IMR-90 (cell line): Measurements from ENCODE around the gene ZNF236. TPM values are rescaled to one million over a fixed set of nuclear protein-coding genes. Genes with fewer than 3 reads are reported as not detected.

Source experiments
- ATAC-seq: fragments of 200-7000 bp; cut with Tn5 transposase; 2 replicates; pipeline ENCODE4 v1.9.1; 2020; ENCODE audit warnings: low read depth, mild to moderate bottlenecking, moderate library complexity
- BruUV-seq: library from RNA; stranded (reverse); fragments of 400-500 nt; replicated peaks from 2 replicates; lab custom pipeline; 2021; lab: Mats Ljungman, UMichigan
- CTCF ChIA-PET: fragments of 300-600 bp; formaldehyde crosslinking; extraction: SDS; loops from one replicate; lab custom pipeline; 2021; ENCODE audit warnings: antibody characterized with exemption; lab: Yijun Ruan, JAX
- POLR2A ChIA-PET: fragments of 300-600 bp; sonication (Branson Sonifier 250); formaldehyde crosslinking; loops from one replicate; lab custom pipeline; 2022; ENCODE audit warnings: antibody characterized with exemption; ENCODE audit not compliant: unreplicated experiment; lab: Charles Lee
- DNase-seq: peaks from one replicate; pipeline ENCODE4 v3.0.0; 2013
- H2AFZ ChIP-seq: replicated peaks from 2 replicates; pipeline ENCODE3; 2013; ENCODE audit warnings: low read length, mild to moderate bottlenecking; ENCODE audit not compliant: poor library complexity
- H2AK5ac ChIP-seq: 2 replicates; pipeline ENCODE4 v1.6.1; 2013; ENCODE audit warnings: low read depth, low read length, inconsistent platforms
- H2AK9ac ChIP-seq: replicated peaks from 2 replicates; pipeline ENCODE3; 2013; ENCODE audit warnings: mild to moderate bottlenecking, low read depth, low read length, moderate library complexity; ENCODE audit not compliant: poor library complexity
- H2BK120ac ChIP-seq: 2 replicates; pipeline ENCODE4 v1.6.1; 2013; ENCODE audit warnings: low read depth, low read length, inconsistent platforms
- H2BK15ac ChIP-seq: 3 replicates; pipeline ENCODE4 v1.6.1; 2013; ENCODE audit warnings: low read depth, low read length, inconsistent platforms
- H2BK20ac ChIP-seq: 2 replicates; pipeline ENCODE4 v1.6.1; 2013; ENCODE audit warnings: low read depth, mild to moderate bottlenecking, inconsistent platforms, low read length, moderate library complexity
- H2BK5ac ChIP-seq: 2 replicates; pipeline ENCODE4 v1.6.1; 2013; ENCODE audit warnings: mild to moderate bottlenecking, low read depth, low read length, inconsistent platforms; ENCODE audit not compliant: poor library complexity, severe bottlenecking
- H3K14ac ChIP-seq: replicated peaks from 2 replicates; pipeline ENCODE4 v1.6.1; 2013; ENCODE audit warnings: low read depth, low read length, inconsistent platforms
- H3K18ac ChIP-seq: 2 replicates; pipeline ENCODE4 v1.6.1; 2013; ENCODE audit warnings: low read depth, low read length, control low read depth
- H3K23ac ChIP-seq: 2 replicates; pipeline ENCODE4 v1.6.1; 2013; ENCODE audit warnings: low read depth, low read length, inconsistent platforms
- H3K27ac ChIP-seq: 2 replicates; pipeline ENCODE4 v1.5.1; 2013; ENCODE audit warnings: mild to moderate bottlenecking, control low read depth, low read length; ENCODE audit not compliant: insufficient read depth
- H3K27me3 ChIP-seq: 2 replicates; pipeline ENCODE4 v1.6.1; 2013; ENCODE audit warnings: low read length; ENCODE audit not compliant: control insufficient read depth, insufficient read depth
- H3K36me3 ChIP-seq: 2 replicates; pipeline ENCODE4 v1.6.1; 2013; ENCODE audit warnings: low read length, mixed read lengths; ENCODE audit not compliant: control insufficient read depth, insufficient read depth
- H3K4ac ChIP-seq: 2 replicates; pipeline ENCODE4 v1.6.1; 2013; ENCODE audit warnings: low read depth, low read length, inconsistent platforms
- H3K4me1 ChIP-seq: 2 replicates; pipeline ENCODE4 v1.6.1; 2013; ENCODE audit warnings: low read length, mixed read lengths; ENCODE audit not compliant: control insufficient read depth, insufficient read depth
- H3K4me2 ChIP-seq: 2 replicates; pipeline ENCODE4 v1.6.1; 2013; ENCODE audit warnings: low read depth, mild to moderate bottlenecking, control low read depth, low read length, moderate library complexity
- H3K4me3 ChIP-seq: 2 replicates; pipeline ENCODE4 v1.5.1; 2013; ENCODE audit warnings: low read depth, mild to moderate bottlenecking, control low read depth, low read length, moderate library complexity; ENCODE audit not compliant: insufficient read depth
- H3K56ac ChIP-seq: 2 replicates; pipeline ENCODE4 v1.6.1; 2013; ENCODE audit warnings: low read length, inconsistent platforms; ENCODE audit not compliant: insufficient read depth; ENCODE audit errors: extremely low read depth
- H3K79me1 ChIP-seq, 2 experiments: 2 replicates each; pipeline ENCODE4 v1.6.1; 2013; ENCODE audit warnings: low read length in 2 of 2, inconsistent platforms in 1 of 2, low read depth in 1 of 2
- H3K9ac ChIP-seq: 2 replicates; pipeline ENCODE4 v1.6.1; 2013; ENCODE audit warnings: low read depth, low read length, control low read depth
- H3K9me1 ChIP-seq: 2 replicates; pipeline ENCODE4 v1.6.1; 2013; ENCODE audit warnings: low read length, inconsistent platforms; ENCODE audit not compliant: insufficient read depth
- H3K9me3 ChIP-seq: 2 replicates; pipeline ENCODE4 v1.6.1; 2013; ENCODE audit warnings: low read length; ENCODE audit not compliant: control insufficient read depth, insufficient read depth
- H4K20me1 ChIP-seq: 2 replicates; pipeline ENCODE4 v1.6.1; 2013; ENCODE audit warnings: low read length, inconsistent platforms; ENCODE audit not compliant: insufficient read depth
- H4K5ac ChIP-seq: 2 replicates; pipeline ENCODE4 v1.6.1; 2013; ENCODE audit warnings: mild to moderate bottlenecking, low read depth, low read length, control low read depth
- H4K8ac ChIP-seq, 2 experiments: 2 replicates each; pipeline ENCODE4 v1.6.1; 2013; ENCODE audit warnings: low read depth in 2 of 2, low read length in 2 of 2, control low read depth in 1 of 2, inconsistent platforms in 1 of 2
- H4K91ac ChIP-seq: 2 replicates; pipeline ENCODE4 v1.6.1; 2013; ENCODE audit warnings: low read depth, low read length, inconsistent platforms; ENCODE audit not compliant: insufficient read depth
- CHD1 ChIP-seq: IDR thresholded peaks from 2 replicates; pipeline ENCODE4 v1.6.1; 2012; ENCODE audit warnings: low read depth, low read length, improper control_type of control experiment
- CTCF ChIP-seq: conservative IDR thresholded peaks from 2 replicates; pipeline ENCODE4 v1.5.1; 2012; ENCODE audit warnings: mild to moderate bottlenecking, low read depth, low read length, improper control_type of control experiment
- ELK1 ChIP-seq: fragments of 150-350 bp; IDR thresholded peaks from 2 replicates; pipeline ENCODE4 v1.6.1; 2016; ENCODE audit warnings: low read depth, mild to moderate bottlenecking, low read length, moderate library complexity, borderline replicate concordance
- MAFK ChIP-seq: IDR thresholded peaks from 2 replicates; pipeline ENCODE4 v1.6.1; 2012; ENCODE audit warnings: low read depth, low read length, improper control_type of control experiment
- POLR2A ChIP-seq: IDR thresholded peaks from 2 replicates; pipeline ENCODE4 v1.6.1; 2012; ENCODE audit warnings: mild to moderate bottlenecking, low read depth, low read length
- WGBS, 2 experiments: methylation state at CpG; one replicate each; pipeline versions ENCODE4 v1.1.5 to v1.1.7; 2013; ENCODE audit warnings: missing lambda C conversion rate in 2 of 2; ENCODE audit not compliant: insufficient read length in 1 of 2; ENCODE audit errors: extremely low coverage in 2 of 2; 5-methylcytosine and 5-hydroxymethylcytosine counted together
- dilution Hi-C: fragments of 300-500 bp; cut with HindIII; formaldehyde crosslinking; loops from one replicate; pipeline ENCODE4 v1.14.3; 2018; ENCODE audit warnings: low sequenced_read_pairs; ENCODE audit not compliant: unreplicated experiment
- in situ Hi-C: fragments of 300-500 bp; cut with MboI; formaldehyde crosslinking; loops from 3 replicates; pipeline ENCODE4 v1.14.3; 2019; ENCODE audit warnings: low sequenced_read_pairs, inconsistent platforms, mixed read lengths
- intact Hi-C: fragments of 100-400 bp; cut with micrococcal nuclease; formaldehyde crosslinking; loops from 2 replicates; pipeline ENCODE4 v1.10.0; 2022
- polyA plus RNA-seq, 3 experiments: library from polyadenylated mRNA; depleted of rRNA; stranded (reverse); fragments of >200 nt; gene quantifications; 2 replicates each; pipeline ENCODE4 v1.2.3, GENCODE V29; 2012; ENCODE audit warnings: low replicate concordance in 1 of 3
- total RNA-seq: library from RNA; depleted of rRNA; stranded (reverse); fragments of >200 nt; gene quantifications from 2 replicates; pipeline ENCODE4 v1.2.3, GENCODE V29; 2012

ZNF236 gene
- total and polyA plus RNA-seq, 2 of the 4 experiments (the other 2 are of a cell fraction): 3.6 to 9.7 TPM

GRCh38 chr18:76986406-76986805 lies 164.0 kb downstream of the ZNF236 start:
- Histone ChIP-seq H3K56ac (no peak overlapping the region), H2AK5ac (no peak overlapping the region), H3K23ac (no peak overlapping the region), H3K9me1 (no peaks in the 10 kb centered on the region), H4K91ac (no peak overlapping the region), H4K8ac (no peak overlapping the region), H2BK5ac (no peak overlapping the region), H2AFZ (no peak overlapping the region), H2AK9ac (no peak overlapping the region), H3K27ac (no peak overlapping the region), H3K14ac (no peak overlapping the region), H3K4me2 (no peak overlapping the region), H3K4ac (no peak overlapping the region), H3K79me1 (no peaks in the 10 kb centered on the region), H2BK20ac (no peak overlapping the region), H3K18ac (no peak overlapping the region), H3K9ac (no peak overlapping the region), H3K9me3 (no peaks in the 10 kb centered on the region), H3K4me1 (no peaks in the 10 kb centered on the region; the same call in 1 of the 2 replicates), H3K4me3 (no peak overlapping the region), H4K20me1 (no peaks in the 10 kb centered on the region), H4K5ac (no peak overlapping the region), H2BK120ac (no peak overlapping the region), H3K36me3 (no peaks in the 10 kb centered on the region), H3K27me3 (peaks cover 12% of the 10 kb centered on the region), H2BK15ac (no peak overlapping the region)
- no CpG with 5 or more reads among the region's 7 CpGs for WGBS, 2 experiments
- in situ Hi-C loops: loop anchor here (10.0 kb wide), 1 partner anchor 182 kb away; no protein-coding TSS in a partner anchor
- intact Hi-C loops: no loop called here
- ATAC-seq: no peak
- BruUV-seq: no TSS peak
- ChIA-PET POLR2A (no interaction called here), CTCF (interaction anchor here (1.5 kb wide), 1 partner anchor 14 kb away, joined by 4 read pairs; no protein-coding TSS in a partner anchor)
- dilution Hi-C loops: no loop called here
- TF ChIP-seq CTCF: no peak
- TF ChIP-seq POLR2A: no peak
- no peak for TF ChIP-seq ELK1
- TF ChIP-seq CHD1: no peak
- TF ChIP-seq MAFK: no peak
- DNase-seq: no peak
